SK-N-SH treated with all-trans-retinoic acid at 6 μM for 48 hours (cell line): ENCODE data around the gene CBLN3.

Experiments
- ARNTL ChIP-seq: fragments of 450-650 bp; formaldehyde crosslinking; IDR thresholded peaks from 2 replicates; pipeline ENCODE4 v1.5.0; 2020; ENCODE audit warnings: low read depth, mild to moderate bottlenecking, moderate library complexity, borderline replicate concordance
- BACH2 ChIP-seq: fragments of 250-450 bp; sonication (Bioruptor Pico); IDR thresholded peaks from 2 replicates; pipeline ENCODE4 v1.9.0; 2021; ENCODE audit warnings: mild to moderate bottlenecking, borderline replicate concordance
- CSDC2 ChIP-seq: fragments of 250-450 bp; sonication (Bioruptor Pico); IDR thresholded peaks from 2 replicates; pipeline ENCODE4 v1.5.0; 2020; ENCODE audit warnings: mild to moderate bottlenecking, moderate library complexity
- ESRRG ChIP-seq: fragments of 250-450 bp; sonication (Bioruptor Pico); IDR thresholded peaks from 2 replicates; pipeline ENCODE4 v1.6.1; 2021; ENCODE audit warnings: mild to moderate bottlenecking
- ISL1 ChIP-seq: fragments of 250-450 bp; sonication (Bioruptor Pico); IDR thresholded peaks from 2 replicates; pipeline ENCODE4 v2.1.2; 2022; ENCODE audit warnings: mild to moderate bottlenecking, moderate library complexity
- OSR1 ChIP-seq: fragments of 250-450 bp; sonication (Bioruptor Pico); IDR thresholded peaks from 2 replicates; pipeline ENCODE4 v1.8.0; 2022; ENCODE audit warnings: moderate library complexity, mild to moderate bottlenecking, inconsistent platforms
- PATZ1 ChIP-seq: fragments of 250-450 bp; sonication (Bioruptor Pico); IDR thresholded peaks from 2 replicates; pipeline ENCODE4 v1.8.0; 2020; ENCODE audit warnings: mild to moderate bottlenecking, moderate library complexity, borderline replicate concordance
- SNAI2 ChIP-seq: fragments of 250-450 bp; sonication (Bioruptor Pico); IDR thresholded peaks from 2 replicates; pipeline ENCODE4 v1.5.0; 2020; ENCODE audit warnings: mild to moderate bottlenecking, moderate library complexity
- TCF4 ChIP-seq: fragments of 250-450 bp; sonication (Bioruptor Pico); IDR thresholded peaks from 2 replicates; pipeline ENCODE4 v1.8.0; 2021; ENCODE audit warnings: mild to moderate bottlenecking, moderate library complexity, borderline replicate concordance
- TOX ChIP-seq: fragments of 250-450 bp; sonication (Bioruptor Pico); IDR thresholded peaks from 2 replicates; pipeline ENCODE4 v1.8.0; 2021; ENCODE audit warnings: mild to moderate bottlenecking, moderate library complexity, borderline replicate concordance
- ZNF8 ChIP-seq: fragments of 450-650 bp; formaldehyde crosslinking; IDR thresholded peaks from 2 replicates; pipeline ENCODE4 v1.5.0; 2020; ENCODE audit warnings: mild to moderate bottlenecking, moderate library complexity
- TF ChIP-seq, protein P1 (sequence below): fragments of 250-450 bp; sonication (Bioruptor Pico); IDR thresholded peaks from 2 replicates; pipeline ENCODE4 v1.5.1; 2020; ENCODE audit warnings: low read depth, mild to moderate bottlenecking, moderate library complexity
- TF ChIP-seq, protein P2 (sequence below): fragments of 250-450 bp; sonication (Bioruptor Pico); IDR thresholded peaks from 2 replicates; pipeline ENCODE4 v1.5.1; 2021; ENCODE audit warnings: mild to moderate bottlenecking, moderate library complexity

GRCh38 chr14:24439257-24439656 is 9.8 kb upstream of the CBLN3 start:
- TF ChIP-seq SNAI2 (CRISPR knock-in tag) (no peak), ARNTL (no peak), PATZ1 (CRISPR knock-in tag) (no peak), OSR1 (CRISPR knock-in tag) (no peak), TOX (CRISPR knock-in tag) (no peak), BACH2 (CRISPR knock-in tag) (no peak), ZNF8 (CRISPR knock-in tag) (no peak), TCF4 (CRISPR knock-in tag) (no peak), ESRRG (no peak), ISL1 (CRISPR knock-in tag) (no peak), CSDC2 (CRISPR knock-in tag) (no peak)
- TF ChIP-seq, protein P1, sequence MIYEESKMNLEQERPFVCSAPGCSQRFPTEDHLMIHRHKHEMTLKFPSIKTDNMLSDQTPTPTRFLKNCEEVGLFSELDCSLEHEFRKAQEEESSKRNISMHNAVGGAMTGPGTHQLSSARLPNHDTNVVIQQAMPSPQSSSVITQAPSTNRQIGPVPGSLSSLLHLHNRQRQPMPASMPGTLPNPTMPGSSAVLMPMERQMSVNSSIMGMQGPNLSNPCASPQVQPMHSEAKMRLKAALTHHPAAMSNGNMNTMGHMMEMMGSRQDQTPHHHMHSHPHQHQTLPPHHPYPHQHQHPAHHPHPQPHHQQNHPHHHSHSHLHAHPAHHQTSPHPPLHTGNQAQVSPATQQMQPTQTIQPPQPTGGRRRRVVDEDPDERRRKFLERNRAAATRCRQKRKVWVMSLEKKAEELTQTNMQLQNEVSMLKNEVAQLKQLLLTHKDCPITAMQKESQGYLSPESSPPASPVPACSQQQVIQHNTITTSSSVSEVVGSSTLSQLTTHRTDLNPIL (CRISPR knock-in tag), result no peak
- TF ChIP-seq, protein P2, sequence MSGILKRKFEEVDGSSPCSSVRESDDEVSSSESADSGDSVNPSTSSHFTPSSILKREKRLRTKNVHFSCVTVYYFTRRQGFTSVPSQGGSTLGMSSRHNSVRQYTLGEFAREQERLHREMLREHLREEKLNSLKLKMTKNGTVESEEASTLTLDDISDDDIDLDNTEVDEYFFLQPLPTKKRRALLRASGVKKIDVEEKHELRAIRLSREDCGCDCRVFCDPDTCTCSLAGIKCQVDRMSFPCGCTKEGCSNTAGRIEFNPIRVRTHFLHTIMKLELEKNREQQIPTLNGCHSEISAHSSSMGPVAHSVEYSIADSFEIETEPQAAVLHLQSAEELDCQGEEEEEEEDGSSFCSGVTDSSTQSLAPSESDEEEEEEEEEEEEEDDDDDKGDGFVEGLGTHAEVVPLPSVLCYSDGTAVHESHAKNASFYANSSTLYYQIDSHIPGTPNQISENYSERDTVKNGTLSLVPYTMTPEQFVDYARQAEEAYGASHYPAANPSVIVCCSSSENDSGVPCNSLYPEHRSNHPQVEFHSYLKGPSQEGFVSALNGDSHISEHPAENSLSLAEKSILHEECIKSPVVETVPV (CRISPR knock-in tag), result no peak
